Measurements from ENCODE around the gene GKN1.

The GKN1 gene

DNA sequence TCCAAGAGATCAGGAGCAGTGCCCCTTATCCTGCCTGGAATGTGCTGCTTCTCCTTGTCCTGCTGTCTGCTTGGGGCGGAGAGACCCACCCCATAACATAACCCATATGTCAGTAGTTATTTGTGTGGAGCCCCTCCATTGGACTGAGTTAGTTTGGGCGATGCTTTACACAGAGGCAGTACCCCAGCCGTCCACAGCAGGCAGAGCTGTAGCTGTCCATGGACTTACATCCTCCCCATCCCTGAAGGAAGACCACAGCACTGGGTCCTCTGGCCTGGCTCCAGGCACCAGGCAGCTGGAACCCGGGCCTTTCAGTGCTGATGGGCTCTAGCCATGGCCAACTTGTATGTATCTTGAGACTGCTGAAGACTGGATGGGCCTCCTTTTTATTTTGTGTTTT, 42.0 kb upstream of the GKN1 start:
- no peaks in the 10 kb centered on the region for H3K27me3 ChIP-seq
- H3K4me3 ChIP-seq (ENCODE audit: low read depth in 1 of 2, low read length in 1 of 2), result no peak overlapping the region
- TF ChIP-seq, protein P1, sequence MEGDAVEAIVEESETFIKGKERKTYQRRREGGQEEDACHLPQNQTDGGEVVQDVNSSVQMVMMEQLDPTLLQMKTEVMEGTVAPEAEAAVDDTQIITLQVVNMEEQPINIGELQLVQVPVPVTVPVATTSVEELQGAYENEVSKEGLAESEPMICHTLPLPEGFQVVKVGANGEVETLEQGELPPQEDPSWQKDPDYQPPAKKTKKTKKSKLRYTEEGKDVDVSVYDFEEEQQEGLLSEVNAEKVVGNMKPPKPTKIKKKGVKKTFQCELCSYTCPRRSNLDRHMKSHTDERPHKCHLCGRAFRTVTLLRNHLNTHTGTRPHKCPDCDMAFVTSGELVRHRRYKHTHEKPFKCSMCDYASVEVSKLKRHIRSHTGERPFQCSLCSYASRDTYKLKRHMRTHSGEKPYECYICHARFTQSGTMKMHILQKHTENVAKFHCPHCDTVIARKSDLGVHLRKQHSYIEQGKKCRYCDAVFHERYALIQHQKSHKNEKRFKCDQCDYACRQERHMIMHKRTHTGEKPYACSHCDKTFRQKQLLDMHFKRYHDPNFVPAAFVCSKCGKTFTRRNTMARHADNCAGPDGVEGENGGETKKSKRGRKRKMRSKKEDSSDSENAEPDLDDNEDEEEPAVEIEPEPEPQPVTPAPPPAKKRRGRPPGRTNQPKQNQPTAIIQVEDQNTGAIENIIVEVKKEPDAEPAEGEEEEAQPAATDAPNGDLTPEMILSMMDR (IDR thresholded peaks at IDR 0.05), result no peak
- H3K27ac ChIP-seq, result no peak overlapping the region
- no peaks in the 10 kb centered on the region for H3K36me3 ChIP-seq
- peaks cover 0 to 5% of the 10 kb centered on the region in 2 experiments for H3K4me1 ChIP-seq (ENCODE audit: control insufficient read depth in 1 of 2, insufficient read depth in 1 of 2, low read depth in 1 of 2, low read length in 1 of 2)
- H3K9me3 ChIP-seq, result no peaks in the 10 kb centered on the region

GRCh38 chr2:68934021-68934420, 40.4 kb upstream of the GKN1 start:
- no peaks in the 10 kb centered on the region for H3K36me3 ChIP-seq
- no peaks in the 10 kb centered on the region for H3K27me3 ChIP-seq
- TF ChIP-seq, protein P1 (IDR thresholded peaks at IDR 0.05), result no peak
- no peak overlapping the region for H3K4me3 ChIP-seq (ENCODE audit: low read depth in 1 of 2, low read length in 1 of 2)
- no peaks in the 10 kb centered on the region for H3K9me3 ChIP-seq
- H3K4me1 ChIP-seq (ENCODE audit: control insufficient read depth in 1 of 2, insufficient read depth in 1 of 2, low read depth in 1 of 2, low read length in 1 of 2), result peaks cover 0 to 5% of the 10 kb centered on the region in 2 experiments
- H3K27ac ChIP-seq, result no peak overlapping the region

DNA sequence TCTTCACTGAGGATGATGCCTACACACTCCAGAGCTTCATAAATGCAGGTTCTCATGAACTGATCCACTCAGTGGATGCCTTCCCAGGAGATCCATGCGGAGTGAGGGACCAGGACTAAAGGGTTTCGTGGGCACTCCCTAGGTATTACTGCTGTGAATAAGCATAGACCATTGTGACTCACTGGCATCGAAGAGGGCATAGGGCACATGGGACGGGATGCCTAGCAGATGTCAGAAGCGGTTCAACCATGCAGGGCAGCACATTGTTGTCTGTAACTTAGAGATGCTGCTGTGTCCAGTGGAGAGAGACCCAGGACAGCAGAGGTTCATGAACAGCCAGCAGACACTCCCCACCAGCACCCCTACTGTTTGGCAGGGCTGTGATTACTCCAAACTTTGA, 39.0 kb upstream of the GKN1 start:
- no peaks in the 10 kb centered on the region for H3K27me3 ChIP-seq
- H3K4me3 ChIP-seq (ENCODE audit: low read depth in 1 of 2, low read length in 1 of 2), result no peak overlapping the region
- TF ChIP-seq, protein P1 (IDR thresholded peaks at IDR 0.05), result no peak
- no peaks in the 10 kb centered on the region for H3K9me3 ChIP-seq
- no peak overlapping the region for H3K27ac ChIP-seq
- peaks cover 0 to 5% of the 10 kb centered on the region in 2 experiments for H3K4me1 ChIP-seq (ENCODE audit: control insufficient read depth in 1 of 2, insufficient read depth in 1 of 2, low read depth in 1 of 2, low read length in 1 of 2)
- H3K36me3 ChIP-seq, result no peaks in the 10 kb centered on the region

- TF ChIP-seq, protein P1 (IDR thresholded peaks at IDR 0.05), result no peak
- no peak overlapping the region for H3K4me3 ChIP-seq (ENCODE audit: low read depth in 1 of 2, low read length in 1 of 2)
- H3K27ac ChIP-seq, result no peak overlapping the region
Observed at GRCh38 chr2:68936427-68936826, 38.0 kb upstream of the GKN1 start.

GRCh38 chr2:68936889-68937288, 37.5 kb upstream of the GKN1 start:
- Histone ChIP-seq H3K36me3 (no peaks in the 10 kb centered on the region), H3K4me1 (ENCODE audit: control insufficient read depth in 1 of 2, insufficient read depth in 1 of 2, low read depth in 1 of 2, low read length in 1 of 2) (peaks cover 0 to 5% of the 10 kb centered on the region in 2 experiments), H3K4me3 (ENCODE audit: low read depth in 1 of 2, low read length in 1 of 2) (no peak overlapping the region), H3K27ac (no peak overlapping the region), H3K9me3 (no peaks in the 10 kb centered on the region), H3K27me3 (no peaks in the 10 kb centered on the region)
- TF ChIP-seq, protein P1 (IDR thresholded peaks at IDR 0.05), result no peak

More at GRCh38 chr2:68936427-68936826, 38.0 kb upstream of the GKN1 start:
- Histone ChIP-seq H3K27me3 (no peaks in the 10 kb centered on the region), H3K9me3 (no peaks in the 10 kb centered on the region), H3K4me1 (ENCODE audit: control insufficient read depth in 1 of 2, insufficient read depth in 1 of 2, low read depth in 1 of 2, low read length in 1 of 2) (peaks cover 0 to 5% of the 10 kb centered on the region in 2 experiments), H3K36me3 (no peaks in the 10 kb centered on the region)
